MM.1S (cell line): Measurements from ENCODE around the gene ACTN1.

Source experiments
- CTCF ChIP-seq: fragments of 300-600 bp; sonication (generic); IDR thresholded peaks from 2 replicates; pipeline ENCODE4 v1.5.1; 2016; ENCODE audit warnings: antibody characterized with exemption, low read length, mixed read lengths
- EZH2 ChIP-seq: fragments of 300-600 bp; sonication (generic); optimal IDR thresholded peaks from 2 replicates; pipeline ENCODE3; 2017; ENCODE audit warnings: low read depth, mild to moderate bottlenecking, antibody characterized with exemption, low read length, mixed read lengths
- EZH2phosphoT487 ChIP-seq: fragments of 300-600 bp; sonication (generic); IDR thresholded peaks from 2 replicates; pipeline ENCODE4 v1.6.1; 2018; ENCODE audit warnings: antibody characterized with exemption, low read length

GRCh38 chr14:68853749-68854148 lies 125.4 kb downstream of the ACTN1 start:
- TF ChIP-seq EZH2 (no peak), CTCF (no peak), EZH2phosphoT487 (no peak)
